GM21723 (cell line): Measurements from ENCODE around the gene PTPRN2.

ENCODE experiments used
- ATAC-seq: cut with Tn5 transposase; IDR thresholded peaks from one replicate; pipeline ENCODE4 v1.9.1; 2021; ENCODE audit warnings: mild to moderate bottlenecking, moderate library complexity; ENCODE audit not compliant: unreplicated experiment

The PTPRN2 gene

GRCh38 chr7:158028290-158028941 lies 559.2 kb downstream of the PTPRN2 start:
- no peak for ATAC-seq

GRCh38 chr7:158027646-158028045 lies 560.0 kb downstream of the PTPRN2 start:
- no peak for ATAC-seq

DNA sequence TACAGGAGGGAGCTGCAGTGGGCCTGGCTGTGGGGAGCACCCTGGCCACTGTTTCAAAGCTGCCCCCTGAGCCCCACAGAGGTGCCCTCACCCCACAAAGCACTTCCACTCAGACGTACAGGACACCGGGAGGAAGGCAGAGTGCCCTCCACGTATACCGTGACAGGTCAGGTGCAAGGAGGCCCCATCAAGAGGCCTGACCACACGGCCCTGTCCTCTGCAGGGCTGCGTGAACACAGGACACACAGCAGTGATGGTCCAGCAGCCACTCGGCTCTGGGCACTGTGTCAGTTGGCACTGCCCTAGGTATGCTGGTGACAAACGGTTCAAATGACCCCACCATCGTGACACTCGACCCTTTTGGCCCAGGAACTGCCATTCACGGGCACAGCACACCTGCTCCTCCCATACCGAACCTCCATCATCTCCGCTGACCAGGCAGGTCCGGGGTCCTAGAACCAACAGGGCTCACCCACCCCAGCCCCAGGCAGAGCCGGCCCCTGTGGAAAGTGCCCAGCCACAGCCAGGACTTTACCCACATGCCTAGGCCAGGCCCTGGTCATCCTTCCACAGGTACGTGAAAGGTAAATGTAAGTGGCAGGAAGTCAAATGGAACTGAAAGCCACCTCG lies 560.9 kb downstream of the PTPRN2 start:
- no peak for ATAC-seq

DNA sequence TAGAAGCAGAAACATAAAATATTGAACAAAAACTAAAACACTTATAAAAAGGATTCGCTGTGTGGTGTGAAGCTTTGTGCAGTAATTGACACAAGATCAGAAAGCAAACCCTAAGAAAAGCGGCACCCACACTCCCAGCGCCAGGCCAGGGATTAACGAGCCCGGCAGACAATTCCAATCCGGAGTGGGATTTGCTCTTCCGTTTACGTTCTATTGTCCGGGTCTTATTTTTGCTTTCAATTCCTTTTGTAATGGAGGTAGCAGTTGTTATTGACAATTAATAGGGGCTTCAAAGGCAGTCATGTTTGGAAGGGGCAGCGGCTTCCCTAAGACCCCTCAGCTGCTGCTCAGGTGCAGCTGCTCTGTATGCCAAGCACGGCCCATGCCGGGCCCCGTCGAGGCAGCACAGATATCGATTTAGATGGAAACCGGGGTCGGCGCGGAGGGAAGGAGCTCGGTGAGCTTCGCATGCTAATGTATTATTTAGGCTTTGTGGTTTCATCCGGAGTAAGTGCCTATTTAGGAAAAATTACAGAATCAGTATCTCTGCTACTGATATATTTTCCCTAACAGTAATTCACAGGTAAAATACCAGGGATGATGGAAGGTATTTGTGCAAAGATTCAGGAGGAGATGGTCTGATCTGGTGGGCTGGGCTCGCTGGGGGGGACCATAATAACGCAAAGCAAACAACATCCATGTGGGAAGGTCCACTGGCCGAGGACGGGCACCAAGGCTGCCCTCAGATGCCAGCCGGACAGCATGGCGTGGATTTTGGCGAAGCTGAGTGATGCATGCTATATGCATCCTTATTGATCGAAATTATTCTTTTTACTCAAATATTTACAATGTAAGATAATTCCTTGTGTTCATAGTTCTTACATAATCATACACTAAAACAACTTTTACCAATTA lies 561.7 kb downstream of the PTPRN2 start:
- no peak for ATAC-seq

GRCh38 chr7:158024881-158025280 lies 562.7 kb downstream of the PTPRN2 start:
- ATAC-seq = no peak

GRCh38 chr7:158024351-158024715 lies 563.3 kb downstream of the PTPRN2 start:
- ATAC-seq = no peak

GRCh38 chr7:158023681-158024350 lies 563.8 kb downstream of the PTPRN2 start:
- no peak for ATAC-seq

GRCh38 chr7:158023157-158023556 lies 564.5 kb downstream of the PTPRN2 start:
- no peak for ATAC-seq

DNA sequence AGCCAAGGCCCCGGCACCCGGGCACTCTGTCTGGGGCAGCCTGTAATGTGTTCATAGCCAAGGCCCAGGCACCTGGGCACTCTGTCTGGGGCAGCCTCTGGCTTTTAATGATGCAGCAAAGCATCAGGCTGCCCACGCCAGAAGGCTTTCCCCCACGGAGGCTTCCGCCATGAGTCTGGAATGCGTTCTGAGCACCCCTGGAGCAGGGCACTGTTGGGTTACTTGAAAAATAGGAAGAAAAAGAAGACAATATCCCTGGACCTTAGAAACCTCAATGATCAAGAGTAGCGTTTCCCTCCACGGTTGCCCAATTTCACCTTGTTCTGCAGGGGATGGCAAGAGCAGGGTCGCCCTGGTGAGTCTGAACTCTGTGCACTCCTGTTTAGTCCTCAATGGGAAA lies 565.0 kb downstream of the PTPRN2 start:
- no peak for ATAC-seq

DNA sequence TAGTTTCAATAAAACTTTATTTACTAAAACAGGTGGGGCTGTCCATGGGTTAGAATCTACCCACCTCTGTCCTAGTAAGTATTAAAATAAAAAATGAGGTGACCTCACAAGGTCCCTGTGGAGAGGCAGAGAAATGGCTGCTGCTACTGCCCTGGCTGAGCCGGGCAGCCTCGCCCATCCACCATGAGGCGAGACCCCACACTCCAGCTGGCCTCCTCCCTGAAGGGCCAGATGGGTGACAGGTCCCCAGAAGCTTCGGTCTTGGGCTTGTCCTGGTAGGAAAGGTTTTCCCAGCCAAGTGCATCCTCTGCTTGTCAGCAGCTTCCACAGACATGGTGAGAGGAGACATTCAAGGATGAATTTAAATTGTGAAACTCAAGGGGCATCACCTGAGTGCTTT lies 565.8 kb downstream of the PTPRN2 start:
- ATAC-seq = no peak

- no peak for ATAC-seq
Measured at GRCh38 chr7:158020706-158021095, 566.9 kb downstream of the PTPRN2 start.

DNA sequence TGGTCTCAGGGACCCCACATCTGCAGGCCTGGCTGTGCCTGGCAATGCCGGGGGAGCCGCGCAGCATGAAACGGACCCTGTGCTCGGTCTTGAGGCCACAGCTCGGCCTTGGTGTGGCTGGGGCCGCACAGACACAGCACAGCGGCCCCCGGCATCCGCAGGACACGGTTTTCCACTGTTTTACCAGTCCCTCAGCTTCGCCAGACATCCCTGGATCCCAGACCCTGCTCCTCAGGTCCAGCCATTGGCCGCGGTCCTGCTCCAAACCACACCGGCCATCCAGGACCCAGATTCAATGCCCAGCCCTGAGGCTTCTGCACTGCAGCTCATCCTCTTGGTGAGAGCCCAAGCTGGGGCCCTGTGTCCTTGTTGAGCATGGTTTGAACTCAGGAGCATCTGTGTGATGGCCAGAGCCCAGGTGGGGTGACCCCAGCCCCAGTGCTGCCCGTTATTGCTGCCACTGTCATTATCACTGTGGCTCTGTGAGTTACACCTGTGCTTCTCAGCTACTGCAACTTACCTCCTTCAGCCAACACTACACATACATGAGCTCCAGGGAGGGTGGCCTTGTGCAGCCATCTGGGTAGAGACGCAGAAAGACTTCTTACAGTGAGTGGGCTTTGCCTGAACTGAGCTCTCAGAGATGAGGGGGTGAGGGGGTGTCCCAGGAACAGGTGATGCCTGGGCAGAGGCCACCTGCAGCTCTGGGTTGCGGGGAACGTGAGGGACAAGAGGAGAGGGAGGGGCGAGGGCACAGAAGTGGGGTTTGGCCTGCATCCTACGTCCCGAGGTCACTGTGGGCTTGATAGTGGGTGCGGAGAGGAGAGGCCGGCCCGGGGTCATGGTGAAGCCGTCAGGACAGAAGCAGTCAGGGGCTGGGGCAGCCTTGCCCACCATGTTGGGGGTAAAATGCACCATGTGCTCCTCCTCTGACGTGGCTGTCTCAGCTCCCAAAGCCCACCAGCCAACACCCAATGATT lies 567.6 kb downstream of the PTPRN2 start:
- no peak for ATAC-seq

GRCh38 chr7:158018971-158019645 lies 568.5 kb downstream of the PTPRN2 start:
- no peak for ATAC-seq

GRCh38 chr7:158018098-158018762 lies 569.4 kb downstream of the PTPRN2 start:
- ATAC-seq = no peak

DNA sequence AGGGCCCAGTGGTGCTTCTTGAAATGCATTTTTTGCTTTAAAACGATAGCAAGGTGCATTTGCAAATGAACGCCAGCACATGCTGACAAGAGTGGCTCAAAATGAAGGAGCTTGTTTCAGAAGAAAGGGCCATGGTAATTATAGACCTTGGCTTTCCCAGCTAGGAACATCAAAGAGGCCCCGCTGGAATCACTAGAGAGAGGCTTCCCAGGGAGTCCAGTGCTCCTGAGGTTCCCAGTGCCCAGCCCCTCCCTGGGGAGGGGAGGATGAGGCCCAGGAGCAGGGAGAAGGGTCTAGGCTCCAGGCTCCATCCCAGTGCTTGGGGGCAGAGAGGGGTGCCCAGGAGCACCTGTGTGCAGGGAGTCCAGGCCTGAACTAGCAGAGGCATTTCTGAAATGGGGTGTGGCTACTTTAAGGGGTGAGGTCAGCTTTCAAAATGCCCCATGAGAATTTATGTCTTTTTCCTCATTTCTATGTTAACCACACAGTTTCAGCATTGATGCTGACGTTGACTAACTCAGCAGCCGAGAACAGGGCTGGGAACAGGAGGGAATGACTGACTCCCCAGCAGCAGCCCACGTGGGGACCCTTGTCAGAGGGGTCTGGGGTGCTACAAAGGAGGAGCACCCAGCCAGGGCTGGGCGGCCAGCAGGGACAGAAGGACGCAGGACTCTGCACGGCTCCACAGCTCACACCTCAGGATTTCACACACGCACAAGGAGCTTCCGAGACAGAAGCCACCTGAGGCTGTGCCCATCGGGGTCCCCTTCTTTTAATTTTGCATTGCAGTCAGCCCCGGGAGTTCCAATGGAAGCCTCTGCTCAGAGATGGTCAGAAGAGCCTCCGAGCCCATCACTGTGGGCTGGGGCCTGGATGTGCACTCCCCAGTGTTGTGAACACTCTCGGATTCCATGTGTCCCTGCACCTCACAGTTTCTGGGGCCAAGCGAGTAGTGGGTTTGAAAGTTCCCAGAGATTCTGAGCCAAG lies 570.2 kb downstream of the PTPRN2 start:
- no peak for ATAC-seq

GRCh38 chr7:158016180-158017097 lies 571.2 kb downstream of the PTPRN2 start:
- no peak for ATAC-seq
